OCI-LY1 (cell line): ENCODE results near the gene MUL1.

ENCODE experiments used
- CTCF ChIP-seq: fragments of 200-600 bp; sonication (generic), shearing (Covaris generic); IDR thresholded peaks from 2 replicates; pipeline ENCODE4 v1.5.1; 2017; ENCODE audit warnings: mild to moderate bottlenecking, antibody characterized with exemption, low read length, moderate library complexity, mixed read lengths
- EZH2 ChIP-seq: fragments of 200-600 bp; sonication (generic), shearing (Covaris generic); IDR thresholded peaks from 2 replicates; pipeline ENCODE4 v1.8.0; 2017; ENCODE audit warnings: borderline replicate concordance, mixed run types, mild to moderate bottlenecking, antibody characterized with exemption, low read length, moderate library complexity, mixed read lengths

- TF ChIP-seq CTCF (no peak), EZH2 (no peak)
Observed at GRCh38 chr1:20540281-20540680, 32.3 kb upstream of the MUL1 start.
